ENCODE results near the gene C1QTNF2.

C1QTNF2 gene

GRCh38 chr5:160378330-160378729 is 7.9 kb upstream of the C1QTNF2 start:
- H3K4me3 ChIP-seq (ENCODE audit: low read depth in 1 of 2, low read length in 1 of 2), result no peak overlapping the region
- H3K9me3 ChIP-seq, result no peaks in the 10 kb centered on the region
- H3K27me3 ChIP-seq, result peaks cover 49% of the 10 kb centered on the region
- no peak overlapping the region for H3K27ac ChIP-seq
- no peak for TF ChIP-seq CTCF (IDR thresholded peaks at IDR 0.05)
- H3K36me3 ChIP-seq, result no peaks in the 10 kb centered on the region
- H3K4me1 ChIP-seq (ENCODE audit: control insufficient read depth in 1 of 2, insufficient read depth in 1 of 2, low read depth in 1 of 2, low read length in 1 of 2), result no peaks in the 10 kb centered on the region

GRCh38 chr5:160377651-160378050 is 7.2 kb upstream of the C1QTNF2 start:
- no peak overlapping the region for H3K27ac ChIP-seq
- H3K27me3 ChIP-seq, result peaks cover 55% of the 10 kb centered on the region
- no peak for TF ChIP-seq CTCF (IDR thresholded peaks at IDR 0.05)
- H3K4me1 ChIP-seq (ENCODE audit: control insufficient read depth in 1 of 2, insufficient read depth in 1 of 2, low read depth in 1 of 2, low read length in 1 of 2), result no peaks in the 10 kb centered on the region
- H3K4me3 ChIP-seq (ENCODE audit: low read depth in 1 of 2, low read length in 1 of 2), result no peak overlapping the region
- no peaks in the 10 kb centered on the region for H3K9me3 ChIP-seq
- H3K36me3 ChIP-seq, result no peaks in the 10 kb centered on the region

- Histone ChIP-seq H3K27ac (no peak overlapping the region), H3K36me3 (no peaks in the 10 kb centered on the region), H3K9me3 (no peaks in the 10 kb centered on the region), H3K4me1 (ENCODE audit: control insufficient read depth in 1 of 2, insufficient read depth in 1 of 2, low read depth in 1 of 2, low read length in 1 of 2) (no peaks in the 10 kb centered on the region), H3K4me3 (ENCODE audit: low read depth in 1 of 2, low read length in 1 of 2) (no peak overlapping the region), H3K27me3 (peaks cover 58% of the 10 kb centered on the region)
- TF ChIP-seq CTCF (IDR thresholded peaks at IDR 0.05), result no peak
Observed at GRCh38 chr5:160376416-160376815, 6.0 kb upstream of the C1QTNF2 start.

GRCh38 chr5:160375701-160376100 is 5.3 kb upstream of the C1QTNF2 start:
- Histone ChIP-seq H3K9me3 (no peaks in the 10 kb centered on the region), H3K27me3 (peaks cover 64% of the 10 kb centered on the region), H3K4me3 (ENCODE audit: low read depth in 1 of 2, low read length in 1 of 2) (no peak overlapping the region), H3K4me1 (ENCODE audit: control insufficient read depth in 1 of 2, insufficient read depth in 1 of 2, low read depth in 1 of 2, low read length in 1 of 2) (peaks cover 0 to under 1% of the 10 kb centered on the region in 2 experiments), H3K36me3 (no peaks in the 10 kb centered on the region), H3K27ac (no peak overlapping the region)
- TF ChIP-seq CTCF (IDR thresholded peaks at IDR 0.05), result no peak

- Histone ChIP-seq H3K36me3 (no peaks in the 10 kb centered on the region), H3K27ac (no peak overlapping the region), H3K4me3 (ENCODE audit: low read depth in 1 of 2, low read length in 1 of 2) (no peak overlapping the region), H3K9me3 (no peaks in the 10 kb centered on the region), H3K4me1 (ENCODE audit: control insufficient read depth in 1 of 2, insufficient read depth in 1 of 2, low read depth in 1 of 2, low read length in 1 of 2) (peaks cover 4 to 6% of the 10 kb centered on the region in 2 experiments), H3K27me3 (peaks cover 70% of the 10 kb centered on the region)
- no peak for TF ChIP-seq CTCF (IDR thresholded peaks at IDR 0.05)
Observed at GRCh38 chr5:160375166-160375565, 4.7 kb upstream of the C1QTNF2 start.

GRCh38 chr5:160371294-160371693 is 868 bp upstream of the C1QTNF2 start:
- peaks cover 92% of the 10 kb centered on the region for H3K27me3 ChIP-seq
- TF ChIP-seq CTCF (IDR thresholded peaks at IDR 0.05), result no peak
- H3K4me1 ChIP-seq (ENCODE audit: control insufficient read depth in 1 of 2, insufficient read depth in 1 of 2, low read depth in 1 of 2, low read length in 1 of 2), result peaks cover 10 to 13% of the 10 kb centered on the region in 2 experiments
- no peaks in the 10 kb centered on the region for H3K36me3 ChIP-seq
- no peak overlapping the region for H3K4me3 ChIP-seq (ENCODE audit: low read depth in 1 of 2, low read length in 1 of 2)
- no peak overlapping the region for H3K27ac ChIP-seq
- no peaks in the 10 kb centered on the region for H3K9me3 ChIP-seq

Measured in neutrophil (primary cell).